GM12878 (cell line): ENCODE results near the gene SMPD4.
"Not testable (repeated sequence)": the region's sequence is repeated elsewhere in the genome, so short reads cannot be mapped to it uniquely, and the experiment has no call there.

ENCODE experiments used
- CBX5 ChIP-seq: sonication (generic); IDR thresholded peaks from 2 replicates; pipeline ENCODE4 v1.6.1; 2016; ENCODE audit warnings: low read depth, moderate library complexity, mild to moderate bottlenecking, inconsistent platforms
- CTCF ChIP-seq, 3 experiments: IDR thresholded peaks in 2 of 3; conservative IDR thresholded peaks in 1 of 3; 2 replicates each; pipeline ENCODE4 v1.5.1; 2011; ENCODE audit warnings: low read depth in 3 of 3, low read length in 3 of 3, mild to moderate bottlenecking in 3 of 3, control low read depth in 2 of 3, moderate library complexity in 2 of 3, inconsistent platforms in 1 of 3, mixed read lengths in 1 of 3; ENCODE audit not compliant: control insufficient read depth in 2 of 3, insufficient read depth in 1 of 3; ENCODE audit errors: extremely low read depth in 1 of 3
- DPF2 ChIP-seq: fragments of 450-650 bp; IDR thresholded peaks from 2 replicates; pipeline ENCODE4 v1.6.1; 2017; ENCODE audit warnings: mild to moderate bottlenecking

GRCh38 chr2:130220505-130220904 is 39.1 kb upstream of the SMPD4 start:
- not testable (repeated sequence) for TF ChIP-seq CBX5; CTCF (IDR thresholded peaks at IDR 0.05 in 2 of 3, conservative IDR thresholded peaks at IDR 0.05 in 1 of 3; ENCODE audit: control insufficient read depth in 2 of 3, extremely low read depth in 1 of 3, insufficient read depth in 1 of 3, low read depth in 3 of 3, low read length in 3 of 3); DPF2
